PC-9 (cell line): Measurements from ENCODE around the gene EIF4ENIF1.

ENCODE experiments used
- CTCF ChIP-seq: fragments of 200-600 bp; sonication (generic); conservative IDR thresholded peaks from 2 replicates; pipeline ENCODE4 v1.6.1; 2017; ENCODE audit warnings: mixed run types, antibody characterized with exemption, mild to moderate bottlenecking, moderate library complexity
- EZH2 ChIP-seq: fragments of 200-600 bp; sonication (generic); IDR thresholded peaks from 2 replicates; pipeline ENCODE4 v1.8.0; 2017; ENCODE audit warnings: antibody characterized with exemption, low read depth

GRCh38 chr22:31465307-31465706 lies 24.3 kb downstream of the EIF4ENIF1 start:
- TF ChIP-seq CTCF (no peak), EZH2 (no peak)
